Stomach (tissue), 9 donors: ENCODE measurements around the gene AMPD3. TPM values are rescaled to one million over a fixed set of nuclear protein-coding genes. Genes with fewer than 3 reads are reported as not detected.

ENCODE experiments used
- DNase-seq, 2 donors: peaks; one replicate each; pipeline versions ENCODE4 v3.0.0 to v3.0.0-alpha.2; 2013 to 2019
- H3K27ac ChIP-seq, 5 donors: fragments of 200-600 bp in 4 of 5; sonication (generic) in 4 of 5; one replicate each; pipeline ENCODE4 v1.5.1; 2013 to 2019; ENCODE audit warnings: mild to moderate bottlenecking in 1 of 5, moderate library complexity in 1 of 5
- H3K27me3 ChIP-seq, 3 donors: fragments of 200-600 bp; sonication (generic); one replicate each; pipeline ENCODE4 v1.5.1; 2017 to 2019; ENCODE audit warnings: mixed run types in 1 of 3
- H3K36me3 ChIP-seq, 4 donors: fragments of 200-600 bp; sonication (generic); 1 replicate in 3 of 4; 2 replicates in 1 of 4; pipeline ENCODE4 v1.5.1; 2016 to 2019
- H3K4me1 ChIP-seq, 4 donors: fragments of 200-600 bp; sonication (generic); one replicate each; pipeline ENCODE4 v1.5.1; 2016 to 2019
- H3K4me3 ChIP-seq, 4 donors: fragments of 200-600 bp; sonication (generic) in 3 of 4; one replicate each; pipeline ENCODE4 v1.5.1; 2016 to 2019; ENCODE audit warnings: mild to moderate bottlenecking in 1 of 4
- H3K9me3 ChIP-seq, 4 donors: fragments of 200-600 bp; sonication (generic); one replicate each; pipeline ENCODE4 v1.5.1; 2016 to 2019
- EP300 ChIP-seq: sonication (generic); formaldehyde crosslinking; IDR thresholded peaks from one replicate; pipeline ENCODE4 v1.6.1; 2017; ENCODE audit warnings: antibody characterized with exemption
- POLR2A ChIP-seq, 4 donors: fragments of 450-650 bp; IDR thresholded peaks; one replicate each; pipeline ENCODE4 v1.6.1; 2016; ENCODE audit warnings: antibody characterized with exemption in 4 of 4, control low read depth in 2 of 4, mild to moderate bottlenecking in 1 of 4, moderate library complexity in 1 of 4
- POLR2AphosphoS5 ChIP-seq, 3 donors: sonication (generic); formaldehyde crosslinking; IDR thresholded peaks; one replicate each; pipeline ENCODE4 v1.6.1; 2016; ENCODE audit warnings: antibody characterized with exemption in 3 of 3
- WGBS, 5 donors: extraction: QIAGEN DNeasy Blood & Tissue Kit in 3 of 5; methylation state at CpG; one replicate each; pipeline versions ENCODE4 v1.1.5 to v1.1.7; 2013 to 2018; 5-methylcytosine and 5-hydroxymethylcytosine counted together
- intact Hi-C: fragments of 100-400 bp; cut with DNase I; formaldehyde crosslinking; loops from one replicate; pipeline ENCODE4 v1.15.1; 2023; ENCODE audit warnings: low total_unique reads
- polyA plus RNA-seq, 3 donors: library from polyadenylated mRNA; stranded (reverse); fragments of 200-250 nt; gene quantifications; one replicate each; pipeline ENCODE4 v1.2.3, GENCODE V29; 2013
- total RNA-seq, 5 donors: library from RNA; depleted of rRNA; stranded (reverse); fragments of >200 nt; gene quantifications; one replicate each; pipeline versions ENCODE4 v1.1.0 to v1.2.3, GENCODE V29; 2014 to 2016
- TF ChIP-seq, protein P1 (sequence below), 7 experiments: fragments of 450-650 bp in 4 of 7; fragments of 200-600 bp in 3 of 7; sonication (generic) in 3 of 7; IDR thresholded peaks; one replicate each; pipeline ENCODE4 v1.5.1; 2016 to 2019; ENCODE audit warnings: antibody characterized with exemption in 7 of 7, control low read depth in 2 of 7, mild to moderate bottlenecking in 1 of 7
- donor health status: healthy with polysubstance abuse.
- donor health status: Bipolar disorder and iron deficiency.
- donor health status: healthy.

AMPD3 gene
- total and polyA plus RNA-seq, 8 donors: 4.1 to 20.4 (median 8.5) TPM

DNA sequence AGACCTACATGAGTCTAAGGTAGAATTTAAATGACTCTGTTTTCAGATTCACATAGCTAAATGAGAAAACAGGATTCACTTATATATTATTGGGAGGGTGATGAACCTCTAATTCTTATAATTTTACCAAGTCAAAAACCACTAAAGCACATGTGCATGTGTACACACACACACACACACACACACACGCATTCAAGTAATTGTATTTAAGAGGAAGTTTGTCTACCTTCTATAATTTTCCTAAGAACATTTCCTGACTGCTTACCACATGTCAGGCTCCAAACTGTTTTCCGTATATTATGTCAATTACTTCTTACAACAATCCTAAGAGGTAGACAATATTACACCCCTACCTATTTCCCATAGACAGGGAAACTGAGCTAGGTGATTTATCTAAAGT, 79.3 kb downstream of the AMPD3 start:
- no peaks in the 10 kb centered on the region for H3K9me3 ChIP-seq
- H3K27me3 ChIP-seq: no peaks in the 10 kb centered on the region
- H3K4me3 ChIP-seq: no peak overlapping the region
- no peak for DNase-seq
- 74 to 81% (median 80%) methylated on average over 2 of the region's 2 CpGs for WGBS, 5 donors
- H3K36me3 ChIP-seq: peaks cover 7 to 42% (median 41%) of the 10 kb centered on the region in 4 donors
- intact Hi-C loops: no loop called here
- TF ChIP-seq POLR2A (IDR thresholded peaks at IDR 0.05) (no peak), POLR2AphosphoS5 (IDR thresholded peaks at IDR 0.05) (no peak), EP300 (no peak)
- TF ChIP-seq, protein P1, sequence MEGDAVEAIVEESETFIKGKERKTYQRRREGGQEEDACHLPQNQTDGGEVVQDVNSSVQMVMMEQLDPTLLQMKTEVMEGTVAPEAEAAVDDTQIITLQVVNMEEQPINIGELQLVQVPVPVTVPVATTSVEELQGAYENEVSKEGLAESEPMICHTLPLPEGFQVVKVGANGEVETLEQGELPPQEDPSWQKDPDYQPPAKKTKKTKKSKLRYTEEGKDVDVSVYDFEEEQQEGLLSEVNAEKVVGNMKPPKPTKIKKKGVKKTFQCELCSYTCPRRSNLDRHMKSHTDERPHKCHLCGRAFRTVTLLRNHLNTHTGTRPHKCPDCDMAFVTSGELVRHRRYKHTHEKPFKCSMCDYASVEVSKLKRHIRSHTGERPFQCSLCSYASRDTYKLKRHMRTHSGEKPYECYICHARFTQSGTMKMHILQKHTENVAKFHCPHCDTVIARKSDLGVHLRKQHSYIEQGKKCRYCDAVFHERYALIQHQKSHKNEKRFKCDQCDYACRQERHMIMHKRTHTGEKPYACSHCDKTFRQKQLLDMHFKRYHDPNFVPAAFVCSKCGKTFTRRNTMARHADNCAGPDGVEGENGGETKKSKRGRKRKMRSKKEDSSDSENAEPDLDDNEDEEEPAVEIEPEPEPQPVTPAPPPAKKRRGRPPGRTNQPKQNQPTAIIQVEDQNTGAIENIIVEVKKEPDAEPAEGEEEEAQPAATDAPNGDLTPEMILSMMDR (IDR thresholded peaks at IDR 0.05): no peak
- peaks cover 0 to 7% (median 2%) of the 10 kb centered on the region in 4 donors for H3K4me1 ChIP-seq
- no peak overlapping the region for H3K27ac ChIP-seq

DNA sequence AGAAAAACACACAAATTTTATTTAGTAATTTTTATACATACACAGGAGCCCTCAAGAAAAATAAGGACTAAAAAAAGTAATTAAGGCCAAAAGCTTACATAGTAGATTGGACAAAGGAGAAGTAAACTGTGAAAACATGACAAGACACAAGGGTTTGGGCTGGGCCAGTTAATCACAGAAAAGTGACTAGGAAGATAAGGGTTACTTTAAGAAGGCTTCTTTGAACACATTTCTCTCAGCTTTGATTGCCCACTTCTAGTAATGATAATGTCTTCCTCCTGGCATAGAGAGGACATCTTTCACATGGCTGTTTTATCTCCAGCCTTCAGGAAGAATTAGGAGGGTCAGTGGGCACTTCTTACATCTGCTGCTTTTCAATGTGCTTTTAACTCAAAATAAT, 82.5 kb downstream of the AMPD3 start:
- DNase-seq: no peak
- intact Hi-C loops: no loop called here
- TF ChIP-seq POLR2A (IDR thresholded peaks at IDR 0.05) (no peak), EP300 (no peak), POLR2AphosphoS5 (IDR thresholded peaks at IDR 0.05) (no peak)
- TF ChIP-seq, protein P1 (IDR thresholded peaks at IDR 0.05): no peak
- Histone ChIP-seq H3K27me3 (no peaks in the 10 kb centered on the region), H3K36me3 (peaks cover 4 to 14% (median 14%) of the 10 kb centered on the region in 4 donors), H3K4me1 (peaks cover 3 to 23% (median 16%) of the 10 kb centered on the region in 4 donors), H3K4me3 (no peak overlapping the region), H3K27ac (no peak overlapping the region), H3K9me3 (no peaks in the 10 kb centered on the region)

DNA sequence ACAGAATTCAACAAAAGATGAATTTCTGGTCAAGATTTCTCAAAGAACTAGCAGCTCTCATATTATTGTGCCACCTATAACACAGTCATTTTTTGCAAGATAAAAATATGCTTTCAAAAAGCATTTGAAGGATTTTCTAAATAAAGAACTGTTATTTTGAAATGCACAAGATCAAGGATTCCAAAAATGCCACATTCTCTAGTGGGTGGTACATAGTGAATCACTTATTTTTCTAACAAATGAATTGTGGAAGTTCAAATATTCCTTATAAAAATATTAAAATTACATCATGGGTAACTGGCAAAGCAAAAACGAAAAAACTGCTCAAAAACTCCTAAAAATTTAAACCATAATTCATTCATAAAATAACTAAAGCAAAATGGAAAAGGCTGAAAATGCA, 83.9 kb downstream of the AMPD3 start:
- no peak for DNase-seq
- Histone ChIP-seq H3K36me3 (peaks cover 0 to 1% (median under 1%) of the 10 kb centered on the region in 4 donors), H3K4me1 (peaks cover 3 to 23% (median 16%) of the 10 kb centered on the region in 4 donors), H3K9me3 (no peaks in the 10 kb centered on the region), H3K4me3 (no peak overlapping the region), H3K27me3 (no peaks in the 10 kb centered on the region), H3K27ac (no peak overlapping the region)
- WGBS, 5 donors: 73 to 91% (median 79%) methylated on average over 1 of the region's 1 CpG
- intact Hi-C loops: no loop called here
- TF ChIP-seq EP300: no peak

DNA sequence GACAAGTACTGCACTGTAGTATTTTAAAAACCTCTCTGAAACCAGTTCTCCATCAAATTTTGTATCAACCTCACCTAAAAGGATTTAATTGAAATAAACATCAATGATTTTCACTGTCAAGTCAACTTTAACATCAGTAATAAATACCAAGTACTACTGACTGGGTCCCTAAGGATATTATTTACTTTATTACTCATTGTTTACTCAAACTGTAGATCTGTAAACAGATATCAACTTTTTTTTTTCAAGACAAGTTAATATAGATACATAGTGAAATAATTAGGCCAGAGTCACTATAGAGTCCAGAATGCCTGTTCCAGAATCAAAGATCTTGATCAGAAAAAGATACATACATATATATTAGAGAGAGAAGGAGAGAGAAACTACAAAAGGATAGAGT, 84.3 kb downstream of the AMPD3 start:
- H3K27ac ChIP-seq: no peak overlapping the region
- no peaks in the 10 kb centered on the region for H3K36me3 ChIP-seq
- no peaks in the 10 kb centered on the region for H3K9me3 ChIP-seq
- TF ChIP-seq POLR2A (IDR thresholded peaks at IDR 0.05): no peak
- no peak for TF ChIP-seq EP300
- TF ChIP-seq POLR2AphosphoS5 (IDR thresholded peaks at IDR 0.05): no peak
- TF ChIP-seq, protein P1 (IDR thresholded peaks at IDR 0.05): no peak
- no peak for DNase-seq
- no peaks in the 10 kb centered on the region for H3K27me3 ChIP-seq
- H3K4me3 ChIP-seq: no peak overlapping the region
- H3K4me1 ChIP-seq: peaks cover 3 to 23% (median 16%) of the 10 kb centered on the region in 4 donors
- intact Hi-C loops: no loop called here

DNA sequence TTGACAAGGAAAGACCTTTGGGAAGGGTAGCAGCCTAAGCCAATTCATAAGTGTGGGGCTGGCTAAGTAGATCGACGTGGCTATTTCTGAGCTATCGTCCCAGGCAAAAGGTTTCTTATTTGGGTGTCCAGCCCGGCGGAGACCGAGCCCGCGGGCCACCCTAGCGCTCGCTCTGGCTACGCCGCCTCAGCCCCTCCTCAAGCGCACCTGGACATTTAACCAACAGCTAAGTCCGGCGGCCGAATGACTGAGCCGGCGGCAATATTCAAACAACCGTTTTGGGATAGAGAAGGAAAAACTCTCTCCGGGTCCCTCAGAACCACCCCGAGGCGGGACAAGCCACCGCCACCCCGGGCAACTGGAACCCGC, 85.5 kb downstream of the AMPD3 start:
- H3K4me1 ChIP-seq: peaks cover 3 to 23% (median 16%) of the 10 kb centered on the region in 4 donors
- TF ChIP-seq, protein P1 (IDR thresholded peaks at IDR 0.05): no peak
- TF ChIP-seq POLR2A (IDR thresholded peaks at IDR 0.05) (no peak), EP300 (no peak), POLR2AphosphoS5 (IDR thresholded peaks at IDR 0.05) (no peak)
- H3K27me3 ChIP-seq: no peaks in the 10 kb centered on the region
- H3K27ac ChIP-seq: peak overlapping the region; percentile 89 to 96 (median 95)
- H3K36me3 ChIP-seq: no peaks in the 10 kb centered on the region
- WGBS, 5 donors: 0 to 2% (median 0%) methylated on average over 17 to 25 of the region's 25 CpGs
- H3K4me3 ChIP-seq: peak overlapping the region; percentile 70 to 87 (median 80)
- no peaks in the 10 kb centered on the region for H3K9me3 ChIP-seq
- intact Hi-C loops: no loop called here
- DNase-seq: peak; percentile 62 to 82
